Stimulated activated CD4-positive, alpha-beta T cell treated with anti-CD3 and anti-CD28 coated beads, Interleukin-1b, Interleukin-23, amount 100 ng/mL, for 1 hour (primary cell): ENCODE measurements around the gene ARMC9.

Experiments
- DNase-seq, 2 donors: peaks; one replicate each; pipeline ENCODE4 v3.0.0-alpha.2; 2020; ENCODE audit warnings: low read depth in 2 of 2

Gene ARMC9

GRCh38 chr2:231383416-231384108 is 185.1 kb downstream of the ARMC9 start:
- DNase-seq: no peak

GRCh38 chr2:231384109-231384435 is 185.6 kb downstream of the ARMC9 start:
- no peak for DNase-seq

GRCh38 chr2:231384970-231385369 is 186.5 kb downstream of the ARMC9 start:
- no peak for DNase-seq

DNA sequence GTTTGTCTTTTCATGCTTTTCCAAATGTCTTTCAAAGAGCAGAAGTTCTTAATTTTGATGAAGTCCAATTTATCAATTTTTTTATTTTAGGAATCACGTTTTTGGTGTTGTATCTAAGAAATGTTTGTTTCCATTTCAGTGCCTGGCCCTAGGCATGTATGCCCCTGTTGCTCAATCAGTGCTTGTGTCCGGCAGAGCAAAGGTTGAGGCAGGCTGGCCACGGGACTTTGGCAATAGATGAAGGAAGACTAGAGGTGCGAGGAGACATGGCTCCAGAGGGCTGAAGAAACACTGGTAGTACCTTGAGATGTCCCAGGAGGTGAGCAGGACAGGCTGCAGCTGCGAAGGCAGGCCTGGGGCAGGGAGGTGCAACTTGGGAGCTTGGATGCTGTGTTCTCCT is 187.0 kb downstream of the ARMC9 start:
- DNase-seq: no peak

DNA sequence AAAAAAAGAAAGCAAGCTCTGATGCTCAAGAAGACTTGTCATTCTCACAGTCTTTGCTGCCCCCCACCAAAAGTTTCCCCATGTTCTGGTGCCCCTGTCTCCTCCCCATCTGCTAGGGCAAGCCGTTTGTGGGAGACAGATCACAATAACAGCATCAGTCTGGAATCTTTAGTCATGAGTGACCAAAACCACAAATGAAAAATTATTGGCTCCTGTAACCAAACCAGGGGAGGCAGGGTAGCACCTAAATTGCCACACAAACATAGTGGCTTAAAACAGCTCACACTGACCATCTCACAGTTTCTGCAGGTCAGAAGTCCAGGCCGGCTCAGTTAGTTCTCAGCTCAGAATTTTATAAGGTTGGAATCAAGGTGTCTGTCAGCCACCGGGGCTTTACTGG is 188.0 kb downstream of the ARMC9 start:
- DNase-seq: no peak

DNA sequence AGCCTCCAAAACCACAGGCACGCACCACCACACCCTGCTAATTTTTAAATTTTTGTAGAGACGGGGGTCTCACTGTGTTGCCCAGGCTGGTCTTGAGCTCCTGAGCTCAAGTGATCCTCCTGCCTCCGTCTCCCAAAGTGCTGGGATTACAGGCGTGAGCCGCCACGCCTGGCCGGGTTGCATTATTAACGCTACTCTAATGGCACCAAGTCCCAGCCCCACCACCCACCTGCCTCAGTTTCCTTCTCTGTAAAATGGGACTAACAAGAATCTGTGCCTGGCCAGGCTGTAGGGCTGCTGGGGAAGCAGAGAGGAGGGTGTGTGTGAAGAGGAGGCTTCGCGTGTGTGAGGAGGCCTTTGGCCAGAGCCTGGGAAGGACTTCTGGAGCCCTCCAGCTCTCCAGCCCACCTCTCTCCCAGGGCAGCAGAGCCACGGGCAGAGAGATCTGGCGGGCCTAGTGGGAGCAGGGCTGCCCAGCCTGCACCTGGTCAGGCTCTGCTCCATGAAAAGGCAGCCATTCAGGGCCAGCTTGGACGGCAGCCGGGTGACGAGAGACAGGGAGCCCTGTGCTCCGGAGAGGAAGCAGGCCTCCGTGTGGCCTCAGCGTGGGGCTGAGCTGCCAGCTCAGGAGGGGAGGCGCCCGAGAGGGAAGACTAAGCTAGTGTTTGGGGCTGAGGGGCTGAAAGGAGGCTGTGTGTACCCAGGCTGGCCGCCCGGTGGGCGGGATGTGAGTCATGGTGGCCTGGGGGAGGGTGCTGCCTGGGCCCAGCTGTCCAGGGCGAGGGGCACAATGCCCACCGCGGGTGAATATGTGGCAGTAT is 189.7 kb downstream of the ARMC9 start:
- DNase-seq: no peak

DNA sequence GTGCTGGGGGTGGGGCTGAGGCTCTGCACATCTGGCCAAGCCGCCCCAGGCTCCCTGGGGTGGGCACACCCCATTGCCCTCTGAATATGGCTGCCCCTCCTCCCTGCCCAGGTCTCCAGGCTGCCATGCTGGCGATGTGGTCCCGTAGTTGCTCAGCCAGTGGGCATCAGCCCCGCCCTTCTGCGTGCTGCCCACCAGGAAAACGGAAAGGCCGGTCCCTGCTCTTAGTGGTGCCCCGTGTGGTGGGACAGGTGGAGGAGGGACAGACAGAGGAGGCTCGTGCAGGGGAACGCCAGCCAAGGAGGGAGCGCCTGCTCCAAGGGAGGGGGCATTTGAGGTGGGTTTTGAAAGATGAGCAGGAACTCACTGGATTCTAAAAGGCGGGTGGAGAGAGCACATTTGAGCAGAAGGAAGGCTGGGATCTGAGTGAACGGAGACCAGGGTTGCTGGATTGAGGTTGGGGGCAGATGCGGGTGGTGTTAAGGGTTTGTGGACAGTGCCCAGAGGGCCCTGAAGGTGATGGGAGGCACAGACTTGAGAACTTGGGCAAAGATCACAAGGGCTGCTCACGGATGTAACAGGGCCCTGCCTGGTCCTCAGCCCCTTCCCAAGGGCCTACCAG is 190.4 kb downstream of the ARMC9 start:
- no peak for DNase-seq

DNA sequence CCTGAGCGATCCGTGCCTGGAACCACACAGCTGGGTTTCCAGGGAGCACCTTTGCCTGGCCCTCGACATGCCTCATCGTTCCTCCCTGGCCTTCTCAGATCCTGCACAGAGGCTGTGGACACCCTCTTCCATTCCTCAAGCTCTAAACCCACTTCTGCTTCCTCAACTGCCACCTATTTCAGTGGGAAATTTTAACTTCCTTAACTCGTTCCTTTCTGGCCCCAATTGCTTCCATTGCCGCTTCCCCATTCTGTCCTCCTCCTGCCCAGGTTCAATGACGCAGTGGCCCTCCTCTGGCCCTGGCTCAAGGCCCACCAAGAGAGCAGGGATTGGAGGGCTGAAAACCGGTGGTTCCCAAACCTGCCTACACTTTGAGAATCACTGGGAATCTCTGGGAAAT is 192.2 kb downstream of the ARMC9 start:
- DNase-seq: no peak

DNA sequence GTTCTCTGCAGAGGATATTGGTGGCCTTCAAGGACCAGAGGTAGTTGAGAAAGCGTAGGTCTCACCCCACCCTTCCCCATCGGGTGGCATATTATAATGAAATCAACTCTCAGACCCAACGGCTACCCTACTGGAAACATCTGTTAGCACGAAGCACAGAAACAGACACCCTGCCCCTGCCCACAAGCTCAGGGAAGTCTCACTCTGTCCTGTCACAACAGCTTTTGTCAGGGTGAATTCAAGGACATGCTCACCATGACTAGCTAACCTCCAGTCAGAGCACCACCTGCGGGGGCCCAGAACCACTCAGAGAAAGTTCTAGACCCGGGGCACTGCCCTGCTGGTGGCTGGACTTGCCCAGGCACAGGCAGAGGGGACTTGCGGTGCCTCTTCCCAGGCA is 193.6 kb downstream of the ARMC9 start:
- DNase-seq: no peak

DNA sequence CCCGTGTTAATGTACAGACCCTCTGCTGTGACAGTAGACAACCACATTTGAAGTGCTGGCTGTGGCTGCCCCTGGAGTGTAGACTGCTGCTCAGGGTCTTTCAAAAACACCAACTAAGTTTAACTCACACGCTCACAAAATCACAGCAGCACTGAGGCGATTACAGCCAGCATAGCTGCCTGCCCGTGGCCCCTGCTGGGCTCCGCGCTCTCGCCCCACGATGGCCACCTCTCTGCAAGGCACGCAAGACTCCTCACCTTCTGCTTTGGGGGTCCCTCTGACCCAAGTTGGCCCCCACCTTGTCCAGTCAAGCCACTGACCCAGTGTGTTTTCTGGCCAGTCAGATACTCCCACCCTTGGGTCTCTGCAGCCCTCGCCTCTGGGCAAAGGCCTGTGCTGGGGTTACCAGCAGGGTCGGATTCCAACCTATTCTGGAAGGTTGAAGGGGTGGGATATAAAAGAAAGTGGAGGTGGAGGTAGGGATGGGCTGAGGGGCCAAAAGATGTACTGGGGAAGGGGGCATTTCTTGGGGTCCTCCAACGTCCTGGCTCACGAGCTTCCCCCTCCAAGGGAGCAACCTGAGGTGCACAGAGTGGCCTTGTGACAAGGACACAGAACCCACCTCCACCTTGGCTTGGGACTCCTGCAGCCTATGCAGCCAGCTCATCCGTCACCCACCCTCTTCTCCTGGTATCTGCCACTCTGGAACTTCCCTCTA is 194.2 kb downstream of the ARMC9 start:
- no peak for DNase-seq

DNA sequence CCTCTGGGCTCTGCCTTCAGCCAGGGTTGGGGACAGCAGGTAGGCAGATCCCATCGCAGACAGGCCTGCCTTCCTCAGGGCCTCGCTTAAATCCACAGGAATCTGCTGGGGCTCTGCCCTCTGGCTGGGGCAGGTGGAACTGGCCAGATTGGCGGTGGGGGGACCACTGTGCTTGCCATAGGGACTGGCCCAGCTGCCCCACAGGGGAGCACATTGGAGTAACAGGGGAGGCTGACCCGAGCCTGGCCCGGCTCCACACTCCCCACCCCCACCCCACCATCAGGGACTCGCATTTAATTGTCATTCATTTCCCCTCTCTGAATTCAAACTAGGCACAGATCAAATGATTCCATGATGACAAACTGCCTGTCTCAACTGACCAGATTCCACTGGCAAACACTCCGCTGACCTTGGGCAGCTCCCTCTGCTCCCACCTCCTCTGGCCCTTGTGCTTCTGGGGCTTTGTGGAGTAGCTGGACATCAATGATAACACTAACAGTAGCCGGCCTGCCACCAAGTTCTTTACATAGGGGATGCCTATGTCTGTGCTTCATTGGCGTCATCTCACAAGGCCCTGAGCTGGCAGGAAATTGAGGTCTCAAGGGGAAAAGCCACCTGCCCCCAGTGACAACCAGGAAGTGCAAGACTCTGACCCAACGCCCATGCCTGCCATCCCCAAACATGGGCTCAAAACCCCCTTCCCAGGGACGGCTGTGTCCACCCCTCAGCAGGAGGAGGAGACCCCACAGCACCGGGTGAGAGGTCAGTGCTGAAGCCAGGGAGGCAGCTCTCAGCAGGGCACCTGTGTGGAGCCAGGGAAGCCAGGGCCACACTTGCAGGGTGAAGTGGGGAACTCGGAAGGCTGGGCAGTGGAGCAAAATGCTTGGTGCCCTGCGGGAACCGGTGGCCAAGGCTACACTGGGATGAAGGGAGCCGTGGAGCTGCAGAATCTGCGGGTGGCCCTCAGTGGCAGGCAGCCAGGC is 195.0 kb downstream of the ARMC9 start:
- DNase-seq: no peak

DNA sequence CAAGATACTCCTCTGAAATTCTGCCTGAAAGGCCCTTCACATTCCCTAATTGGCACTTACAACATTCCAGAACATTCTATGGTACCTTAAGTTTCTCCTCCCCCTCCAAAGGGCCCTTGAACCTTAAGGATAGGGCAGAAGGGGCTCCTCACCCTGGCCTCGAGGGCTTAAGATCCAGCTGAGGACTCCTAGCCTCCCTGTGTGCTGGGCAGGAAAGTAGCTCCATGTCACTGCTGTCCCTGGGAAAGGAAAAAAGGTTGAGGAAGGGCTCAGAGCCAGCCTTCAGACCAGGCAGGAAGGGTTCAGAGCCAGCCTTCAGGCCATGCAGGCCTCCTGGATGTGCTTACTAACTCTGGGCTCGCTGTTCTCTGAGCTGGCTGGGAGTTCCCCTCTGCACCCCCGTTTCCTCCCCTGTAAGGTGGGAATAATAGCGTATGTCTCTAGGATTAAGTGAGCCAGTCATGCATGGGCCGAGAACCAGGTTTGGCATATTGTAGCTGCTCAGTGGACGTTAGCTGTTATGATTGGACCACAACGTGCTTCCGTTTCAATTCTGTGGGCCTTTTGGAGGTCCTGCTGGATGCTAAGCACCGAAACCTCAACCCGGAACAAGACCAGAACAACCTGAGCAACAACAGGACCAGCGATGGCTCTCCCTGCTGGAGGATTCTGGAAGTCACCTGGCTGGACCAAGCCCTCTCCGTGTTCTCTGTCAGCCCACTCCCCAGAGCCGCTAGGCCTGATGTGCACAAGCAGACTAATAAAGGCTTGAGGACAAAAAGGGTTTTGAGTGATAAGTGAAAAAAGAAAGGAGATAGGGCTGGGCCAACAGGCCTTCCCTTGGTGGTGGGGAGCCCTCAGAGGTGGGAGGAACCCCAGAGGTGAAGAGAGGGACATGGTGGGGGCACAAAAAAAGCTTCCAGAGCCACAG is 196.0 kb downstream of the ARMC9 start:
- no peak for DNase-seq

GRCh38 chr2:231395188-231396057 is 197.0 kb downstream of the ARMC9 start, which contains the start of gene B3GNT7:
B3GNT7 (plus strand) TSS chr2:231395710; CDS start chr2:231395804, 94 bp downstream.
- no peak for DNase-seq

GRCh38 chr2:231396058-231396821 is 197.8 kb downstream of the ARMC9 start:
- DNase-seq: no peak

- no peak for DNase-seq
Measured at GRCh38 chr2:231397011-231397927, 198.8 kb downstream of the ARMC9 start.

DNA sequence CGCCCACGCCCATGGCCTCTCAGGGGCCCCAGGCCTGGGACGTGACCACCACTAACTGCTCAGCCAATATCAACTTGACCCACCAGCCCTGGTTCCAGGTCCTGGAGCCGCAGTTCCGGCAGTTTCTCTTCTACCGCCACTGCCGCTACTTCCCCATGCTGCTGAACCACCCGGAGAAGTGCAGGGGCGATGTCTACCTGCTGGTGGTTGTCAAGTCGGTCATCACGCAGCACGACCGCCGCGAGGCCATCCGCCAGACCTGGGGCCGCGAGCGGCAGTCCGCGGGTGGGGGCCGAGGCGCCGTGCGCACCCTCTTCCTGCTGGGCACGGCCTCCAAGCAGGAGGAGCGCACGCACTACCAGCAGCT is 199.5 kb downstream of the ARMC9 start:
- DNase-seq: no peak

DNA sequence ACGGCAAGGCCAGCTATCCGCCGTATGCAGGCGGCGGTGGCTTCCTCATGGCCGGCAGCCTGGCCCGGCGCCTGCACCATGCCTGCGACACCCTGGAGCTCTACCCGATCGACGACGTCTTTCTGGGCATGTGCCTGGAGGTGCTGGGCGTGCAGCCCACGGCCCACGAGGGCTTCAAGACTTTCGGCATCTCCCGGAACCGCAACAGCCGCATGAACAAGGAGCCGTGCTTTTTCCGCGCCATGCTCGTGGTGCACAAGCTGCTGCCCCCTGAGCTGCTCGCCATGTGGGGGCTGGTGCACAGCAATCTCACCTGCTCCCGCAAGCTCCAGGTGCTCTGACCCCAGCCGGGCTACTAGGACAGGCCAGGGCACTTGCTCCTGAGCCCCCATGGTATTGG is 200.2 kb downstream of the ARMC9 start:
- DNase-seq: no peak
